COLO668 (cell line): Measurements from ENCODE around the gene KIF14.

Source experiments
- DNase-seq: peaks from one replicate; lab custom pipeline; 2025; ENCODE audit not compliant: unreplicated experiment; lab: John Stamatoyannopoulos, UW

The KIF14 gene, protein sequence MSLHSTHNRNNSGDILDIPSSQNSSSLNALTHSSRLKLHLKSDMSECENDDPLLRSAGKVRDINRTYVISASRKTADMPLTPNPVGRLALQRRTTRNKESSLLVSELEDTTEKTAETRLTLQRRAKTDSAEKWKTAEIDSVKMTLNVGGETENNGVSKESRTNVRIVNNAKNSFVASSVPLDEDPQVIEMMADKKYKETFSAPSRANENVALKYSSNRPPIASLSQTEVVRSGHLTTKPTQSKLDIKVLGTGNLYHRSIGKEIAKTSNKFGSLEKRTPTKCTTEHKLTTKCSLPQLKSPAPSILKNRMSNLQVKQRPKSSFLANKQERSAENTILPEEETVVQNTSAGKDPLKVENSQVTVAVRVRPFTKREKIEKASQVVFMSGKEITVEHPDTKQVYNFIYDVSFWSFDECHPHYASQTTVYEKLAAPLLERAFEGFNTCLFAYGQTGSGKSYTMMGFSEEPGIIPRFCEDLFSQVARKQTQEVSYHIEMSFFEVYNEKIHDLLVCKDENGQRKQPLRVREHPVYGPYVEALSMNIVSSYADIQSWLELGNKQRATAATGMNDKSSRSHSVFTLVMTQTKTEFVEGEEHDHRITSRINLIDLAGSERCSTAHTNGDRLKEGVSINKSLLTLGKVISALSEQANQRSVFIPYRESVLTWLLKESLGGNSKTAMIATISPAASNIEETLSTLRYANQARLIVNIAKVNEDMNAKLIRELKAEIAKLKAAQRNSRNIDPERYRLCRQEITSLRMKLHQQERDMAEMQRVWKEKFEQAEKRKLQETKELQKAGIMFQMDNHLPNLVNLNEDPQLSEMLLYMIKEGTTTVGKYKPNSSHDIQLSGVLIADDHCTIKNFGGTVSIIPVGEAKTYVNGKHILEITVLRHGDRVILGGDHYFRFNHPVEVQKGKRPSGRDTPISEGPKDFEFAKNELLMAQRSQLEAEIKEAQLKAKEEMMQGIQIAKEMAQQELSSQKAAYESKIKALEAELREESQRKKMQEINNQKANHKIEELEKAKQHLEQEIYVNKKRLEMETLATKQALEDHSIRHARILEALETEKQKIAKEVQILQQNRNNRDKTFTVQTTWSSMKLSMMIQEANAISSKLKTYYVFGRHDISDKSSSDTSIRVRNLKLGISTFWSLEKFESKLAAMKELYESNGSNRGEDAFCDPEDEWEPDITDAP (N-terminal part only)

GRCh38 chr1:200620273-200621131 is at the start of gene KIF14:
Gene KIF14 (minus strand): TSS chr1:200620751. CDS start chr1:200618723, 2,028 bp downstream.
- peak; percentile 96 for DNase-seq

GRCh38 chr1:200669314-200670241 is 49.0 kb upstream of the KIF14 start, which contains the start of gene DDX59:
Gene DDX59 (minus strand): TSS chr1:200669907. CDS start chr1:200666740, 3,167 bp downstream.
- peak; percentile 98 for DNase-seq

DNA sequence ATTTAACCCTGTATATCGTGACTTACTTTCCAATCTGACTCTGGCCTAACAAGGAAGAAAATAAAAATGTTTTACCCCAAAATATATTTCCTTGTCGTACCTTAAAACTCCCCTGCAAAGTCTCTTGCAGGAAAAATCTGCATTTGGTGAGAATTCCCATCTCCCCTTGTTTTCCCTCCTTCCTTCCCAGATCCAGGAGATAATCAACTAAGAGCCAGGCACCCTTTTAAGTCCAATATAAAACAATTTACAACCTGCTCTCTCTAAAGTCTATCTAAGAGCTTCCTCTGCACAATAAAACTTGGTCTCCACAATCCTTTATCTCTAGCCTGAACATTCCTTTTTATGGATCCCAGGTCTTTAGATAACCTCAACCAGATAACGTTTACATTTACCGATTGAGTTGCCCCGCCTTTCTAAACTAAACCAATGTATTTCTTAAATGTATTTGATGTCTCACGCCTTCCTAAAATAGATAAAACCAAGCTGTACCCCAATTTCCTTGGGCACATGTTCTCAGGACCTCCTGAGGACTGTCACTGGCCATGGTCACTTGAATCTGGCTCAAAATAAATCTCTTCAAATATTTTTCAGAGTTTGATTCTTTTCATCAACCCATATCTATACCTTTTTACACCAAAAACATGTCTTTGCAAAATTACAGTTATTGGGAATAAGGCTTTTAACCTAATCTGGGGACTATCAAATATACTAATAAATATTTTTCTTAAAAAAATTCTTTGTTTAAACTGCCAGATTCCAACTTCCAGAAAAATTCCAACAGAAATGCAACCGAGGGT is 48.2 kb upstream of the KIF14 start:
- DNase-seq: no peak

DNA sequence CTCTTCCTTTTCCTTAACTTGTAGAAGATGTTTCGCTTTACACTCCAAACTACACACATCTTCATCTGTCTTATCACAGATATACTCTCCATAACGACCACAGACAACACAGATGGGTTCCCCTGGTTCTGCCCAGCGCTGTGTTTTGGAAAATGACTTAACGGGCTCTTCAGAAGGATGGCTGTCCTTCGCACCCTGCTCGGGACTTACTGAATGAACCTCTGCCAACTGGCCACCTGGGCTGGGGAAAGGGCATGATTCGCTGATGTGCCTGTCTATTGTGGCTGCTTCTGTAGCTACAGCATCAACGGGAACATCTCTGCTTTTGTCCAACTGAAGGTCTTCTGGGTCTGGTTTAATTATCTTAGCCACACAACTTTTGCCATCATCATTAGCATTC is 45.8 kb upstream of the KIF14 start:
- DNase-seq: no peak

DNA sequence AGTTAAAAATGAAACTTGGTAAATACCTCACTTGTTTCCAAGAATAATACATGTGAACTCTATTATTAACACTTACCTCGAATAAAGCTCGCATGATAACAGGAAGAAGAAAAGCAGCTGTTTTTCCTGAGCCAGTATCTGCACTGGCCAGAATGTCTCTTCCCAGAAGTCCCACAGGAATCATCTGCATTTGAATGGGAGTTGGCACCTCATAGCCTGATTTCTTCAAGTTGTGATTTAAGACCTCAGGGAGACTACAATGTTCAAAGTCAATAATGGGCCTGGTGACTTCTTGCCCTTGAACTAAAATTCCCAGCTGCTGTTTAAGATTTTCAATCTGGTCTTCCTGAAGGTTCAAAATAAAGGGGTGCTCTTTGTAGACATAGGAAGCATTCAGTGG is 45.3 kb upstream of the KIF14 start:
- no peak for DNase-seq

GRCh38 chr1:200660719-200661118 is 40.2 kb upstream of the KIF14 start:
- DNase-seq: no peak

DNA sequence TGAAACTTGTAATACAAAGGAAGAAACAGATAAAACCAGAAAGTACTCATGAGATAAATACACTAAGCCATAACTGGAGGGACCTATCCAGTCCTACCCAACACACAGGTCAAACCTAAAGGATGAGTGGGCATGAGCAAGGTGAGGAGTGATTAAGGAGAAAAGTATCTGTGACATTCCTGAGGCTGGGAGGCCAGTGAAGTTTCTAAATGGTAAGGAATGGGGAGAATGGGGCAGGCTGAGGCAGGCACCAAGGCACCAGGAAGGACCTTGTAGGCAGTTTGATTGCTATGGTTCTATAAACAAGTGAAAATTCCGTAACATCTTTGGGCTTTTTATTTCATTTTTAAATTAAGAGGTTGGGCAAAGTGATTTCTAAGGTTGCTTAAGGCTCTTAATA is 38.7 kb upstream of the KIF14 start:
- DNase-seq: no peak

DNA sequence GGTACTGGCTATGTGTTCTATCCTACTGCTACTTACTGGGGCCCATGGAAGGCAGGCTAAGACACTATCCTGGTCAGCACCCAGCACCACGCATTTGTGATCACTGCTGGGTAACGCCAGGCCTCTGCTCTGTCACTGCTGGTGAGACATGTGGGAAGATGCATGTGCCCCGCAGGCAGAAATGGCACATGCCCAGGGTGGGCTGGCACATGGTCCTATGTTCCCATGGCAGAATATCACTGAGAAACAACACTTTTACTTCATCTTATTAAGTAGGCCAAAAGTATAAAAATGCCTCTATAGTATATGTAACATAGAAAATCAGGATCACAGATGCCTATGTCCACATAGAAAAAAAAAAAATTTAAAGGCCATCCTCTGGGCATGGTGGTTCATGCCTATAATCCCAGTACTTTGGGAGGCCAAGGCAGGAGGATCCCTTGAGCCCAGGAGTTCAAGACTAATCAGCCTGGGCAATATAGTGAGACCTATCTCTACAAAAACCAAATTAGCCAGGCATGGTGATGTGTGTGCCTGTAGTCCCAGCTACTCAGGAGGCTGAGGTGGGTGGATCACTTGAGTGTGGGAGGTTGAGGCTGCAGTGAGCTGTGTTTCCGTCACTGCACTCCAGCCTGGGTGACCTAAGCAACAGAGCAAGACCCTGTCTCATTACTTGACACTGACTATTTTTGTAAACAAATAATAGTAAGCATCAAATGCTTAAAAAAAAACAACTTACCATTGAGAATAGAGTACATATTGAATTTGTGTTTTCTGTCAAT is 37.7 kb upstream of the KIF14 start:
- no peak for DNase-seq

DNA sequence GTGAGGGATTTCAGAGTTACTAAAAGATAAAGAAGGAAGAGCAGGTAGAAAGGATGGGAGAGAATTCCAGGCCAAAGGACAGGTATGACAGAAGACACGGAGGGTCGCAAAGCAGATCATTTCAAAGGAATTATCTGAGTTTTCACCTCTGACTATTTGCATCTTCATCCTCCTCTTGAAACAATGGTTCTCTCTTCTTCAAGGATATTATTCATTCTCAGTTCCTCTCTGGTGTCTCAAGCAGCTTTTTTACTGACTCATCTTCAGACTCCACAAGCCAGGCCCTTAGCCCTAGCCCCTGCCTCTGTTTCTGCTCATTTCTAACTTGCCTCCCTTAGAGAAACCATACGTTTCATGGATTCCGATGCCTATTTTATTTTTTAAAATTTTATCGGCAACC is 34.1 kb upstream of the KIF14 start:
- no peak for DNase-seq

DNA sequence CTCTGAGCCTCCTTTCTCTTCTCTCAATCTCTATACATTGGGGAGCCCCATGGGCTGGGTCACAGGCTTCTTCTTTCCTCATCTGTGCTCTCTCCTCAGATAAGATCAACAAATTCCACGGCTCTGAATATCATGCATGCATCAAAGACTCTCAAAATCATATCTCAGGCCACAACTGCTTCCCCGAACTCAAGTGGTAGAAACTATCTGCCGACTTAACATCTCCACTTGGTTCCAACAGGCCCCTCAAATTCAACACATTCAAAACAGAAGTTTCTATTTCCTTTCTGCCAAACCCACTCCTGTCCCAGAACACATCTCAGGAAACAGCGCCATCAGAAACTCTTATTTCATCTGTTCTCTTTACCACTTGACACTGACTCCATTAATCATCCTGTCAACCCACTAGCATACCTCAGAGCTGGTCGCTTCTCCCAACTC is 32.5 kb upstream of the KIF14 start:
- DNase-seq: no peak

DNA sequence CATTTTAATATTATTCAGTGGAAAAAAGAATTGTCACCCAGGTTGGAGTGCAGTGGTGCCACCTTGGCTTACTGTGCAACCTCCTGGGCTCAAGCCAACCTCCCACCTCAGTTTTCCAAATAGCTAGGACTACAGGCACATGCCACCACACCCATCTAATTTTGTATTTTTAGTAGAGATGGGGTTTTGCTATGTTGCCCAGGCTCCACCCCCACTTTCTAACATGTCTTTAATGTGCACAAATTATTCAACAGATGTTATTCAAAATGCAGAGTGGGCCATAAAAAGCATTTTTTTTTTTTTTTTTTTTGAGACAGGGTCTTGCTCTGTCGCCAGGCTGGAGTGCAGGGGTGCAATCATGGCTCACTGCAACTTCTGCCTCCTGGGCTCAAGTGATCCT is 31.8 kb upstream of the KIF14 start:
- DNase-seq: no peak

DNA sequence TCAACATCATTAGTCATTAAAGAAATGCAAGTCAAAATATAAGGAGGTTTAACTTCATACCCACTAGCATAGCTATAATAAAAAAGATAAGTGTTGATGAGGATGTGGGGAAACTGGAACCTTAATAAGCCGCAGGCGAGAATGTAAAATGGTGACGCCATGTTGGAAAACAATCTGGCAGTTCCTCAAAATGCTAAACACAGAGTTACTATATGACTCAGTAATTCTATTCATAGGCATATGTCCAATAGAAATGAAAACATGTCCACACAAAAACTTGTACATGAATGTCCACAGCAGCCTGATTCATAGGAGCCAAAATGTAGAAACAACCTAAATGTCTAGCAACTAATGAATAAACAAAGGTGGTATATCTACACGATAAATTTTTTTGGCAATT is 26.0 kb upstream of the KIF14 start:
- no peak for DNase-seq

DNA sequence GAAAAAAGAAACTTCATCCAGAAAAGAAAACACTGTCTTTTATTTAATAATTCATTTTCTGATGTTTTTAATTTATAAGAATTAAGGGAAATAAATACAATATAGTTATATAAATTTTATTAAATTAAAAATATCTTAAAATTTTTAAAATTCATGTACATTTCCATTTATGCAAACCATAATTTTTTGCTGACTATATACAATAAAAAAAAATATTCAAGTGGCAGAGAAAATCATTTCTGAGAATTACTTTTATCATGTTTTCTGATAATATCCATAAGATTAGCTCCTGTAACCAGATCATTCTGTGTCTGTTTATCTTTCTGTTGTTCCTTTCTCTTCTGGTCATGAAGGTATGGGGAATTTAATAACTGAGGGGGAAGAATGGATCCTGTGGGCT is 23.5 kb upstream of the KIF14 start:
- DNase-seq: no peak

DNA sequence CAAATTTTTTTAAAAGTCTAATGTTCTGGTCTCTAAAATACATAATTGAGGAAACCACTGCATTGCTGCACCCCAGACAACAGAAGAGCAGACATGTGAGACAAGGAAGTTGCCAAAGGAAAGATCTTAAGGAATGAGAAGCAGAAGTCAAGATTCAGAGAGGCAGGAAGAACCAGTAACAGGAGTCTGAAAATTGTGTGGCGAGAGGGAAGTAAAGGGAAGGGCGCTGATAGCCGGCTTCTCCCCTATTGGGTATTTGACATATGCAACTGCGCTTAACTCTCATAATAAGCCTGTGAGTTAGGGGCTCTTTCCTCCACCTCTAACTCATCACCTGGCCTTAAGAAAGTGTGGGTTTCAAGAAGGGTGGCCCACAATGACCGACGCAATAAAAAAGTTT is 21.9 kb upstream of the KIF14 start:
- DNase-seq: no peak

DNA sequence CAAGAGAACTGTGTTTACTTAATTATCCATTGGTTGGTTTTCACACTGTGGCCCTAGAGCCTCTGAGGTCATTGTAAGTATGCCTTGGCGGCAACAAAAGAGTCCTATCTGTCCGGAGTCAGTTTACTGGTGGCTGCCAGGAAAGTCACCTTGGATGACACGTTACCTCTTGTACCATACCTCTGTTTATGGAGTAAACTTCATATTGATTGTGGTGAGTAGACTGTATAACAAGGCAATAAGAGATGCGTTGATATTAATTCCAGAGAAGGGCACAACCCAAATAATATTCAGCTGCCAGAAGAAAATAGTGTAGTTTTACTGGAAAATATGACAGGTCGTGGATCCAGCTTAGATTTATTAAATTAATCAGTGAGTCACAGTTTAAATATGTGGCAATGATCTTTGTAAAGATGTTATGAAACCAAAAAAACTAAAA is 20.4 kb upstream of the KIF14 start:
- no peak for DNase-seq

GRCh38 chr1:200640373-200640962 is 19.9 kb upstream of the KIF14 start:
- no peak for DNase-seq

DNA sequence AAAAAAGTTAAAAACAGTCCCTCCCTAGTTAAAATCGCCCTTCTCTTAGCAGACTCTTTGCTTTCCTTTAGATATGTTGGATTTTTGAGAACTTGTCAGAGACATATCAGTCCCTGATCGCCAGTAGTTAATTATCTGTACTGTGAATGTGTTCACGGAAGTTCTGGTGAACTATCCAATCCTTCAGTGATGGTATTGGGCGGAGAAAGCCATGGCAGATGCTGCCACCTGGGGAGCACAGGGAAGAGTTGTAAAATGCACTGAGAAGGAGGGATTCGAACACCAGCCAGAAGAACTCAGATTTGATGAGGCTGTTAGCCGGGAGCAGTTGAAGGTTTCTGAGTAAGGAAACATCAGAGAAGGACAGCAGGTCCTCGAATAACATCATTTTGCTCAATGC is 17.5 kb upstream of the KIF14 start:
- DNase-seq: no peak
